SKM-1 treated with dmso at 0.1 percent for 144 hours (cell line): ENCODE data around the gene PLS1.
"Not testable (repeated sequence)": the region's sequence is repeated elsewhere in the genome, so short reads cannot be mapped to it uniquely, and the experiment has no call there.

ENCODE experiments used
- DNase-seq: peaks from one replicate; lab custom pipeline; 2025; ENCODE audit not compliant: unreplicated experiment; lab: John Stamatoyannopoulos, UW

Gene PLS1

GRCh38 chr3:142595951-142596725, at the start of gene PLS1:
Gene PLS1 (plus strand): TSS chr3:142596393. CDS start chr3:142664238, 67,845 bp downstream.
- DNase-seq, result peak; percentile 86

GRCh38 chr3:142549986-142550385, 46.2 kb upstream of the PLS1 start:
- DNase-seq, result no peak

DNA sequence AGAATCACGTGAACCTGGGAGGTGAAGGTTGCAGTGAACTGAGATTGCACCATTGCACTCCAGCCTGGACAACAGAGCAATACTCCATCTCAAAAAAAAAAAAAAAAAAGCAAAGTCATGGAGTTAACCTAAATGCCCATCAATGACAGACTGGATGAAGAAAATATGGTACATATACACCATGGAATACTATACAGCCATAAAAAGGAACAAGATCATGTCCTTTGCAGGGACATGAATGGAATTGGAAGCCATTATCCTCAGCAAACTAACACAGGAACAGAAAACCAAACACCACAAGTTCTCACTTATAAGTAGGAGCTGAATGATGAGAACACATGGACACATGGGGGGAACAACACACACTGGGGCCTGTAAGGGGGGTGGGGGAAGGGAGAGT, 43.6 kb upstream of the PLS1 start:
- DNase-seq, result not testable (repeated sequence)

- DNase-seq, result no peak
Observed at GRCh38 chr3:142553741-142554140, 42.5 kb upstream of the PLS1 start.

DNA sequence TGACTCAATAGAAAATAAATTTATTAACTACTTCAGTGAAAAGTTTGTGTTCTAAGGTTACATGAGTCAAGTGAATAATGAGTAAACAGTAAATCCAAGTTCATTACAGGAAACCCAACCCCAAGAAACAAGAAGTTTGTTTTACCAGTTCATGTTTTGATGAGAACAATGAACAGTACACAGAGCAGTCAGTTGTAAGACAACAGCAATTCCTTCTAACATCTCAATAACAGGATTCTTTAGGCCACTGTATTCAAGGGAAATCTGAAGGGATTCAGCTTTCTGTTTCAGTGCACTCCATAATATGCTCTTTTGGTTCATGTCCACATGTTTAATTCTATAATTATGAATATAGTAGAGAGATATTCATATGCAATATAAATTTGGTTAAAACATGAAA, 36.1 kb upstream of the PLS1 start:
- DNase-seq, result no peak

DNA sequence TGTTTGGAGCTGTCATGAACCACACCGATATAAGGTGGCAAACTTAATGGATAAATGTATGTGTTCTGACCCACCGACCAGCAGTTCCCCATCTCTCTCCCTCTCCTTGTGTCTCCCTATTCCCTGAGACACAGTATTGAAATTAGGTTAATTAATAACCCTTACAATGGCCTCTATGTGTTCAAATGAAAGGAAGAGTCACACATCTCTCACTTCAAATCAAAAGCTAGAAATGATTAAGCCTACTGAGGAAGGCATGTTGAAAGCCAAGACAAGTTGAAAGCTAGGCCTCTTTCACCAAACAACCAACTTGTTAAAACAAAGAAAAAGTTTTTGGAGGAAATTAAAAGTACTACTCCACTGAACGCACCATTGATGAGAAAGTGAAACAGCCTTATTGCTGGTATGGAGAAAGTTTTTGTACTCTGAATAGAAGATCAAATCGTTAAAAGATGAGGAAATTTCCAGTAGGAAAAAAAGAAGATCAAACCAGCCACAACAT, 32.6 kb upstream of the PLS1 start:
- DNase-seq, result no peak

- DNase-seq, result no peak
Observed at GRCh38 chr3:142566096-142566495, 30.1 kb upstream of the PLS1 start.

DNA sequence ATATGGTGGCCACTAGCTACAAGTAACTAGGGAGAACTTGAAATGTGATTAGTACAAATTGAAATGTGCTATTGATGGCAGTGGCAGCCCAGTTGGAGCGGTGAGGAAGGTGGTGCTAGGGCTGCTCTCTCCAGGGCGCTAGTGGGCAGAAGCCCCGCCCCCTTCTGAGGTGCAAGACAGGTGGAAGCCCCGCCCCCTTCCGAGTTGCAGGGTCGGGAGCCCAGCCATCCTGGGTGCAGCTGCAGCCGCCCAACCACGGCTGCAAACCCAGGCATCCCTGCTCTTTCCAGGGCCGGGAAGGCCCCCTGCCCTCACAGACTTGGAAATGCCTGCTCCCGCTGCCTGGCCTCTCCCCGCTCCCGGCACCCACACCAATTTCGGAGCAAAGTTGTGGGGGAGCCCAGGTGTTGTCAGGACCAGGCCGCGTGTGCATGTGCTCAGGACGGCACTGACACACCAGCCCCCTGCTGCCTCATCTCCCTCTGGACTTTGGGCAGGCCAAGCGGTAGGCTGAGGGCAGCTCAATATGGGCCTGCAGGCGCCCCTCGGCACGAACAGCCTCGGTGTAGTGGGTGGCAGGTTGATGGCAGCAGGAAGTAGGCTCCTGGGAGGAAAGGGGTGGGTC, 27.7 kb upstream of the PLS1 start:
- DNase-seq, result no peak

- not testable (repeated sequence) for DNase-seq
Observed at GRCh38 chr3:142569422-142569821, 26.8 kb upstream of the PLS1 start.

DNA sequence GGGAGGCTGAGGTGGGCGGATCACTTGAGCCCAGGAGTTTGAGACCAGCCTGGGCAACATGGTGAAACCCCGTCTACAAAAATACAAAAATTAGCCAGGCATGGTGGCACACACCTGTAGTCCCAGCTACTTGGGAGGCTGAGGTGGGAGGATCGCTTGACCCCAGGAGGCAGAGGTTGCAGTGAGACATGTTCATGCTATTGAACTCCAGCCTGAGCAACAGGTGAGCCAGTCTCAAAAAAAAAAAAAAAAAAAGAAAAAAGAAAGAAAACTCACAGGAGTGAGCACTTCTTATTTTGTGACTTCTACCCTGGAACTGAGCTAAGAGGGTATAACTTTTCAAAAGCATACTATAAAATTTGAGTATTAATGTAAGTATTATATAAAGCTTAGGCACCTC, 22.0 kb upstream of the PLS1 start:
- not testable (repeated sequence) for DNase-seq

GRCh38 chr3:142574665-142575064, 21.5 kb upstream of the PLS1 start:
- no peak for DNase-seq

DNA sequence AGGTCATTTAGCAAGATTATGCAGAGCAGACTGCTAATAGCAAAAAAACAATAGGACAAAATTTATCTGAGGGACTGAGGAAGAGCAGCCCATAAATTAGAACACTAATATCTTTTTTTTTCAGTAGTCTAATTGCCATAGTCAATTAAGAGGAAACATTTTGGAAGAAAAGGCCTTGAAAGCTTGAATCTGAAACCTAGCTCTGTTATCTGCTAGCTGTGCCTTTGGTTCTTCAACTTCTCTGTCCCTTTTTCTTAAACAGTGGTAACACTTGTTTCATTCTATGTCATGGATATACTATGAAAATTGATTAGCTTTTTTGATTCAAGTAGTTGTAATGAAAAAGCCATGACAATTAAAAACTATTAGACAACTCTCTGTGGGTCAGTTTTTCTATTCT, 19.4 kb upstream of the PLS1 start:
- DNase-seq, result no peak

- DNase-seq, result no peak
Observed at GRCh38 chr3:142577696-142578328, 18.4 kb upstream of the PLS1 start.

- peak; percentile 92 for DNase-seq
Observed at GRCh38 chr3:142578329-142579223, 17.6 kb upstream of the PLS1 start, which contains the start of gene ATR. Gene ATR (minus strand): TSS chr3:142578733. CDS start chr3:142578704, 29 bp downstream.

DNA sequence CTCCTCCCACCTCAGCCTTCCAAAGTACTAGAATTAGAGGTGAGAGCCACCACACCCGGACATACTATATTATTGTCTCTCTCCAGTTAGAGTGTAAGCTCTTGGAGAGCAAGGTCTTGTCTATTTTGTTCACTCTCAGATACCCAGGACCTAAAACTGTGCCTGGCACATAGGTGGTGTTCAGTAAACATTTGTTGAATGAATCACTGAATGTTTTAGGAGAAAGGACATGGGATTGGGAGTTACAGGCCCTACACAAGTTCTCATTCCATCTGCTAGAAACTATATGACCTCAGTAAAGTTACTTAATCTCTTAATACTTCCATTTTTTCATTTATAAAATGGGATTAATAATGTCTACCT, 16.2 kb upstream of the PLS1 start:
- DNase-seq, result no peak

GRCh38 chr3:142581070-142581469, 15.1 kb upstream of the PLS1 start:
- not testable (repeated sequence) for DNase-seq

- DNase-seq, result peak; percentile 44
Observed at GRCh38 chr3:142586803-142587406, 9.3 kb upstream of the PLS1 start.

GRCh38 chr3:142588703-142589102, 7.5 kb upstream of the PLS1 start:
- DNase-seq, result no peak

DNA sequence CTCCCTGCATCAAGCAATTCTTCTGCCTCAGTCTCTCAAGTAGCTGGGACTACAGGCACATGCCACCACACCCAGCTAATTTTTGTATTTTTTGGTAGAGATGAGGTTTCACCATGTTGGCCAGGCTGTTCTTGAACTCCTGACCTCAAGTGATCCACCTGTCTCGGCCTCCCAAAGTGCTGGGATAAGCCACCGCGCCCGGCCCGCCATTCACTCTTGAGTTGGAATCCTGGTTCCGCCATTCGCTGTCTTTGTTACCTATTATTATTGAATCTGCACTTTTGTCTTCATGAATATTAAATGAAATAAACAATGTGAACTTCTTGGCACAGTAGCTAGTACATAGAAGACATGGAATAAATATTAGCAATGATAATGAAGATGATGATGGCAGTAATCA, 3.9 kb upstream of the PLS1 start:
- not testable (repeated sequence) for DNase-seq

DNA sequence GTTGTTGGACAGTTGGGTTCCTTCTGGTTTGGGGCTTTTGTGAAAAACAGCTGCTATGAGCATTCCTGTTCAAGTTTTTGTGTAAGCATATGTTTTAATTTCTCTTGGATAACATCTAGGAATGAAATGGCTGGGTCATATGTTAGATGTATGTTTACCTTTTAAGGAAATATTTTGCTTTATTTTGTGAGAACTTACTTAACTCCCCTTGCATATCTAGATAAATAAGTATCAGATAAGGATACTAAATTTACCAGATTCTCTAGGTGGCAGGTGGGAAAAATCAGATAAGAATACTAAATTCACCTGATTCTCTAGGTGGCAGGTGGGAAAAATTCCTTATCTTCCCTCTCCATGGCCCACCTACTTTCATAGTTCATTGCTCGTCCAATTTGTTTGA, 1.1 kb upstream of the PLS1 start:
- DNase-seq, result no peak

- no peak for DNase-seq
Observed at GRCh38 chr3:142595581-142595950, 627 bp upstream of the PLS1 start.
